Osteoblast (primary cell): ENCODE results near the gene PNMA1. TPM values are rescaled to one million over a fixed set of nuclear protein-coding genes. Genes with fewer than 3 reads are reported as not detected.

Experiments used
- DNase-seq: peaks from one replicate; pipeline ENCODE4 v3.0.0; 2011; ENCODE audit warnings: low spot score, mixed read lengths; ENCODE audit not compliant: insufficient read length; ENCODE audit errors: missing footprints
- H2AFZ ChIP-seq: 2 replicates; pipeline ENCODE4 v1.6.0; 2011; ENCODE audit warnings: mild to moderate bottlenecking, low read length
- H3K27ac ChIP-seq: 2 replicates; pipeline ENCODE4 v1.5.1; 2011; ENCODE audit warnings: mild to moderate bottlenecking, low read depth, low read length, moderate library complexity
- H3K27me3 ChIP-seq: 2 replicates; pipeline ENCODE4 v1.6.0; 2012; ENCODE audit warnings: mild to moderate bottlenecking, control low read depth, inconsistent platforms, low read length, moderate library complexity; ENCODE audit not compliant: insufficient read depth
- H3K36me3 ChIP-seq: 2 replicates; pipeline ENCODE4 v1.5.1; 2011; ENCODE audit warnings: mild to moderate bottlenecking, low read length, control low read depth, moderate library complexity; ENCODE audit not compliant: insufficient read depth
- H3K4me1 ChIP-seq: 2 replicates; pipeline ENCODE4 v1.5.1; 2011; ENCODE audit warnings: mild to moderate bottlenecking, low read length, control low read depth, moderate library complexity; ENCODE audit not compliant: insufficient read depth
- H3K4me2 ChIP-seq: 2 replicates; pipeline ENCODE4 v1.6.0; 2011; ENCODE audit warnings: mild to moderate bottlenecking, low read length; ENCODE audit not compliant: insufficient read depth
- H3K4me3 ChIP-seq: fragments of 200-600 bp; sonication (generic); 3 replicates; pipeline ENCODE4 v1.5.1; 2012; ENCODE audit warnings: mild to moderate bottlenecking, low read length, inconsistent platforms; ENCODE audit not compliant: insufficient read depth
- H3K79me2 ChIP-seq: 2 replicates; pipeline ENCODE4 v1.6.0; 2012; ENCODE audit warnings: mild to moderate bottlenecking, low read length, control low read depth, inconsistent platforms; ENCODE audit not compliant: insufficient read depth
- H3K9me3 ChIP-seq: 2 replicates; pipeline ENCODE4 v1.5.1; 2011; ENCODE audit warnings: low read depth, low read length, control low read depth
- H4K20me1 ChIP-seq: 2 replicates; pipeline ENCODE4 v1.6.0; 2012; ENCODE audit warnings: mild to moderate bottlenecking, low read length, control low read depth; ENCODE audit not compliant: insufficient read depth
- CTCF ChIP-seq: IDR thresholded peaks from 2 replicates; pipeline ENCODE4 v1.5.1; 2011; ENCODE audit warnings: mild to moderate bottlenecking, low read depth, low read length, moderate library complexity; ENCODE audit errors: extremely low read depth
- total RNA-seq: library from RNA; depleted of rRNA; stranded (reverse); fragments of >200 nt; gene quantifications from 2 replicates; pipeline ENCODE4 v1.2.3, GENCODE V29; 2012

The PNMA1 gene
- total RNA-seq, 1 donor, result 40.2 TPM

GRCh38 chr14:73720636-73721035 lies 6.5 kb upstream of the PNMA1 start:
- Histone ChIP-seq H3K36me3 (peaks cover 76% of the 10 kb centered on the region), H3K27ac (no peak overlapping the region)
- peak; percentile 69 for DNase-seq

GRCh38 chr14:73719791-73720190 lies 5.6 kb upstream of the PNMA1 start:
- Histone ChIP-seq H4K20me1 (peaks cover 9% of the 10 kb centered on the region), H3K79me2 (peaks cover 18% of the 10 kb centered on the region), H3K9me3 (no peaks in the 10 kb centered on the region), H3K4me2 (no peak overlapping the region), H3K36me3 (peaks cover 73% of the 10 kb centered on the region), H3K4me1 (peaks cover 24% of the 10 kb centered on the region), H3K27me3 (no peaks in the 10 kb centered on the region), H3K27ac (no peak overlapping the region), H3K4me3 (no peak overlapping the region), H2AFZ (no peak overlapping the region)
- no peak for TF ChIP-seq CTCF
- DNase-seq, result peak; percentile 78

More at GRCh38 chr14:73720636-73721035, 6.5 kb upstream of the PNMA1 start:
- no peaks in the 10 kb centered on the region for H3K9me3 ChIP-seq
- peaks cover 30% of the 10 kb centered on the region for H3K4me1 ChIP-seq
- H3K4me2 ChIP-seq, result no peak overlapping the region
- no peak overlapping the region for H3K4me3 ChIP-seq
- TF ChIP-seq CTCF, result no peak
- peaks cover 8% of the 10 kb centered on the region for H4K20me1 ChIP-seq
- no peak overlapping the region for H2AFZ ChIP-seq
- peaks cover 18% of the 10 kb centered on the region for H3K79me2 ChIP-seq
- H3K27me3 ChIP-seq, result no peaks in the 10 kb centered on the region

GRCh38 chr14:73719361-73719760 lies 5.2 kb upstream of the PNMA1 start:
- DNase-seq, result peak; percentile 84
- Histone ChIP-seq H3K4me1 (peaks cover 24% of the 10 kb centered on the region), H3K4me2 (no peak overlapping the region), H3K27ac (no peak overlapping the region), H3K9me3 (no peaks in the 10 kb centered on the region), H3K27me3 (no peaks in the 10 kb centered on the region), H4K20me1 (peaks cover 9% of the 10 kb centered on the region), H3K36me3 (peaks cover 72% of the 10 kb centered on the region), H3K4me3 (no peak overlapping the region), H2AFZ (no peak overlapping the region), H3K79me2 (peaks cover 18% of the 10 kb centered on the region)
- no peak for TF ChIP-seq CTCF

- DNase-seq, result peak; percentile 74
- TF ChIP-seq CTCF, result no peak
- no peak overlapping the region for H3K4me2 ChIP-seq
- peaks cover 19% of the 10 kb centered on the region for H3K4me1 ChIP-seq
- H3K27me3 ChIP-seq, result no peaks in the 10 kb centered on the region
- no peak overlapping the region for H3K27ac ChIP-seq
- no peaks in the 10 kb centered on the region for H3K9me3 ChIP-seq
- no peak overlapping the region for H3K4me3 ChIP-seq
- H2AFZ ChIP-seq, result no peak overlapping the region
- H3K79me2 ChIP-seq, result peaks cover 22% of the 10 kb centered on the region
- peaks cover 9% of the 10 kb centered on the region for H4K20me1 ChIP-seq
- H3K36me3 ChIP-seq, result peaks cover 72% of the 10 kb centered on the region
These were observed 4.5 kb upstream of the PNMA1 start for GRCh38 chr14:73718418-73719251.
